GM18951 (cell line): Measurements from ENCODE around the gene CDKL4.
"Not testable (repeated sequence)": the region's sequence is repeated elsewhere in the genome, so short reads cannot be mapped to it uniquely, and the experiment has no call there.

Experiments
- POLR2A ChIP-seq: IDR thresholded peaks from 4 replicates; pipeline ENCODE4 v1.6.1; 2011; ENCODE audit warnings: mild to moderate bottlenecking; ENCODE audit not compliant: insufficient read length, insufficient read depth; ENCODE audit errors: extremely low read depth
- in situ Hi-C: fragments of 300-500 bp; cut with MboI; formaldehyde crosslinking; loops from one replicate; pipeline ENCODE4 v1.12.0; 2022; ENCODE audit warnings: low sequenced_read_pairs, mixed read lengths, inconsistent platforms; ENCODE audit not compliant: unreplicated experiment

The CDKL4 gene

DNA sequence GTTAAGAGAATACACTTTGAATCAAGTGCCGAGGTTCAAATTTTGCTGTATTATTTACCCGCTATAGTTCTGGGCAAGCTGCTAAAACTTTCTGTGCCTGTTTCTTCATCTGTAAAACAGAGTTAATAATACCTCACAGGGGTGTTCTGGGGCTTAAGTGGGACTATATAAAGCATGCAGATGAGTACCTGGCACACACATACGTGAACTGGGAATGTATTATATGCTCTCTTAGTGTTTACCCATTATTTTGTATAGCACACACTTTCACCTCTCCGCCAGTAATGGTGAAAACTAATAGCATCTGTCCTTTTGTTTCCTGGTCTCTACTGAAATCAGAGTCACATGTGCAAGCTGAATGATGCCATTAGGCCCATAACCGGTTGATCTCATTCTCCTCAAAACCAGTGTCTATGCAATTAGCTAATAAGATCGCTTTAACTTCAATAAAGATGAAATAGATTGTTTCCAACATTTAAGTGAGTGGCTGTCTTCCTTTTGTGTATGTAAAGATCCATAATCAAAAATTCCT is 3.8 kb upstream of the CDKL4 start:
- in situ Hi-C loops, result no loop called here
- no peak for TF ChIP-seq POLR2A

DNA sequence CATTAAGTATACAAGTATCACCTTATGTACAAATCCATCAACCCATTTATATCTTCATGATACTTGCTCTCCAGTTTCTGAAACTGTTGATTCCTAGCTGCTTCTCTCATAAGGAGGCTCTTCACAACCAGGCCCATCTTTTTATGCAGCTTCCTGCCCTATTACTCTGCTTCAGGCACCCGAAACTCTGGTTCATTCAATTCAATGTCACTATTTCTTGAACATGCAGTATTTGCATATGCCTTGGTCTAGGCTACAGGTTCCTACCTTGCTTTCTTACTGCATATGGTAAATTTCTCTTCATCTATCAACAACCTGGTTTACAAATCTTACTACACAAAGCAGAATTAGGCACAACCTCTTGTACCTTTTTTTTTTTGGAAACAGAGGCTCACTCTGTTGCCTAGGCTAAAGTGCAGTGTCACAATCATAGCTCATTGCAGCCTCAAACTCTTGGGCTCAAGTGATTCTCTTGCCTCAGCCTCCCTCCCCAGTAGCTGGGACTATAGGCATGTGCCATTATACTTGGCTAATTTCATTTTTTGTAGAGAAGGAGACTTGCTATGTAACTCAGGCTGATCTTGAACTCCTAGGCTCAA is 2.7 kb upstream of the CDKL4 start:
- TF ChIP-seq POLR2A, result no peak
- in situ Hi-C loops, result no loop called here

DNA sequence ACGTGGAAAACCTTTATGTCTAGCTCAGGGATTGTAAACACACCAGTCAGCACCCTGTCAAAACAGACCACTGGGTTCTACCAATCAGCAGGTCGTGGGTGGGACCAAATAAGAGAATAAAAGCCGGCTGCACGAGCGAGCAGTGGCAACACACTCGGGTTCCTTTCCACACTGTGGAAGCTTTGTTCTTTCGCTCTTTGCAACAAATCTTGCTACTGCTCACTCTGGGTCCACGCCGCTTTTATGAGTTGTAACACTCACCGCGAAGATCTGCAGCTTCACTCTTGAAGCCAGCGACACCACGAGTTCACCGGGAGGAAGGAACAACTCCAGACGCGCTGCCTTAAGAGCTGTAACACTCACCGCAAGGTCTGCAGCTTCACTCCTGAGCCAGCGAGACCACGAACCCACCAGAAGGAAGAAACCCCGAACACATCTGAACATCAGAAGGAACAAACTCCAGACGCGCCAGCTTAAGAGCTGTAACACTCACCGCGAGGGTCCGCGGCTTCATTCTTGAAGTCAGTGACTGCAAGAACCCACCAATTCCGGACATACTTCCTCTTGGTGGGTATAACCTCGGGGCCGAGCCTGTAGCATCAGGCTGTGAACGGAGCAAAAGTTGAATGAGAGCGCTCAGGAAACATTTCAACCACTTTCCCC is 1.3 kb upstream of the CDKL4 start:
- in situ Hi-C loops, result not testable (repeated sequence)

DNA sequence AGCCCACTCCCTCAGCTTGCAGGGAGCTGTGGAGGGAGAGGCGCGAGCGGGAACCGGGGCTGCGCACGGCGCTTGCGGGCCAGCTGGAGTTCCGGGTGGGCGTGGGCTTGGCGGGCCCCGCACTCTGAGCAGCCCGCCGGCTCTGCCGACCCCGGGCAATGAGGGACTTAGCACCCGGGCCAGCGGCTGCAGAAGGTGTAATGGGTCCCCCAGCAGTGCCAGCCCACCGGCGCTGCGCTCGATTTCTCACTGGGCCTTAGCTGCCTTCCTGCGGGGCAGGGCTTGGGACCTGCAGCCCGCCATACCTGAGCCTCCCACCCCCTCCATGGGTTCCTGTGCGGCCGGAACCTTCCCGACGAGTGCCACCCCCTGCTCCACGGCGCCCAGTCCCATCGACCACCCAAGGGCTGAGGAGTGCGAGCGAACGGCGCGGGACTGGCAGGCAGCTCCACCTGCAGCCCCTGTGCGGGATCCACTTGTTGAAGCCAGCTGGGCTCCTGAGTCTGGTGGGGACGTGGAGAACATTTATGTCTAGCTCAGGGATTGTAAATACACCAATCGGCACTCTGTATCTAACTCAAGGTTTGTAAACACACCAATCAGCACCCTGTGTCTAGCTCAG is 582 bp upstream of the CDKL4 start:
- in situ Hi-C loops, result not testable (repeated sequence)

DNA sequence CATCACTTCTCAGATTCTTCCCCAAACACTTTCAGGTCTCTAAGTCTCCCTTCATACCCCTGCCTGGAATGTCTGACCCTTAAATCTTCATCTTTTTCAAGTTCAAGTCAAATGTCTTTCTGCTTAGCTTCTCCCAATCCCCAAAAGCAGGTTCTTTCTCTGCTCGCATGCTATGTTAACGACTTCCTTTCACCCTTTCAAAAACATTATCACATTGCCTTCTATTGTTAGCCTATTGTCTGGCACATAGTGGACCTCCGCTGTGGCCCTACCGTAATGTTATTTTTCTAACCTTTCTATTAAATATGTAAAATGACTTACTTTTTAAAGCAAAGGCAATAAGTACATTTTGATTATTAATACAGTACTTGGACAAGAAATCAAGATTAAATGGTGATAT is 2.2 kb downstream of the CDKL4 start:
- no peak for TF ChIP-seq POLR2A
- in situ Hi-C loops, result no loop called here

DNA sequence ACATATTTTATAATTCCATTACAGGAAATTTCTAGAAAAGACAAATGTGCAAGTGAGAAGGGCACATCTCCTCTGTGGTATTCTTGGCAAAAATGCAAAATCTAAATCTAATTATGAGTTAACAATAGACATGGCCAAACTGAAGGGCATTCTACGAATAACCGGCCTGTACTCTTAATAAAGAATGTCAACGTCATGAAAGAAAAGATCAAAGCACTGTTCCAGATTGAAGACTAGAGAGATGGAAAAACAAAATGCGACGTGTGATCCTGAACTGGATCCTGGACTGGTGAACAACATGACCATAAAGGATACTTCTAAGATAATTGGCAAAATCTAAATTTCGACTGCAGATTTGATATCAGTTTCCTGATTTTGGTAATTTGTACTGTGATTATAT is 3.0 kb downstream of the CDKL4 start:
- in situ Hi-C loops, result no loop called here
- TF ChIP-seq POLR2A, result no peak

DNA sequence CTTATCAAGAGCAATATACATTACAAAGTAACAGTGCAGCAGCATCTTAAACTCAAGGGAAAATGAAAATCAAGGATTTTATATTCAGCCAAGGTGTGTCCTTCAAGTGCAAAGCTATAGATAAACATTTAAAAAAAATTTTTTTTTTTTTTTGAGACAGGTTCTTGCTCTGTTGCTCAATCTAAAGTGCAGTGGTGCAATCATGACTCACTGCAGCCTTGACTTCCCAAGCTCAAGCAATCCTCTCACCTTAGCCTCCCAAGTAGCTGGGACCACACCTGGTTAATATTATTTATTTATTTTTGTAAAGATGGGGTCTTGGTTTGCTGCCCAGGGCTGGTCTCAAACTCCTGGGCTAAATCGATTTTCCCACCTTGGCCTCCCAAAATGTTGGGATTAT is 9.0 kb downstream of the CDKL4 start:
- no peak for TF ChIP-seq POLR2A
- in situ Hi-C loops, result no loop called here

DNA sequence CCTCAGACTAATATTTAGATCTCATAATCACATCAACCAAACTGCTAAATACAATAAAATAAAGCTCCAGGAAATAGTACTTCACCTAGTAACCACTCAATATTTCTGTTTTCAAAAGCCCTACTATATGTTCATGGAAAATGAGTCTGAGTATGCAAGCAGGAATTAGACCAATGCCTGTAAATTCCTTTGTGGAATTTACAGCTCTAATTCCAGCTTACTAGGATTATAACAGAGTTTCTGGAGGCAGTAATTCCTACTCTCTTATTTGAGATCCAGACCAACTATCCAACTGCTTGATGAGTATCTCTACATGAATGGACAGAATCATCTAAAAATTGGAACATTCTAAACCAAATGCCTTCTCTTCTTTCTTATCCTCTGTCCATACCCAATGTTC is 11.6 kb downstream of the CDKL4 start:
- in situ Hi-C loops, result no loop called here
- no peak for TF ChIP-seq POLR2A

DNA sequence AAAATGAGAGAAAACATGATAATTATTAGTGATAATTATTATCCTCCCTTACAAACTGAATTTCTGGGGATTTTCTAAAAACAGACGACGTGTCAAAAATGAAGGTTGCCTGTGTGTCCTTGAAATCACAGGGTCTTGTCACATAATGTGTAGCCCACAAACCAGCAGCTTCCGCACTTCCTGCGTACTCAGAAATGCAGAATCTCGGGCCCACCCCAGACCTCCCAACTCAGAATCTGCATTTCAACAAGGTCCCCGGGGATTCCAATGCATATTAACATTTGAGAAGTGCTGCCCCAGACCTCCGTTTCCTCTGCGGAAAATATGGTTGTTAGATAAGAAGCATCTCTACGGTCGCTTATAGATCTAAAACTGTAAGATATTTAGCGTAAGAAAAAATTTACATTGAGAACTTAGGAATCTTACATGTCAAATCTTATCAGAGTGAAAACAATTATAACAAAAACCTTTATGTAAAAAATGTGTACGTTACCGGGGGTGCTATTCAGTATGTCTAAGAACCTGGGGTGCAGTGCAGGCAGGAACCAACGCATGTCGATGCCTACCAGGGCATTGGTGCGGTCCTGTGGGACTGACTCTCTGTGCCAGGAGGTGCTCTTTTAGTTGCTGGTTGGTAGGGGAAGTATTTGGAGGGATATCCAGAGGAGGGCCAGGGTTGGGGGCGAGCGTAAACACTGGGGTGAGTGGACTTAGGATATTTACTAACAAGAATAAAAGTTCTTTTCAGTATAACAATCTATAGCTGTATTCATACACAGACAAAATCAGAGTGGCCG is 15.2 kb downstream of the CDKL4 start:
- TF ChIP-seq POLR2A, result no peak
- in situ Hi-C loops, result loop anchor here (10.0 kb wide), 2 partner anchors 154 to 274 kb away; no protein-coding TSS in a partner anchor

DNA sequence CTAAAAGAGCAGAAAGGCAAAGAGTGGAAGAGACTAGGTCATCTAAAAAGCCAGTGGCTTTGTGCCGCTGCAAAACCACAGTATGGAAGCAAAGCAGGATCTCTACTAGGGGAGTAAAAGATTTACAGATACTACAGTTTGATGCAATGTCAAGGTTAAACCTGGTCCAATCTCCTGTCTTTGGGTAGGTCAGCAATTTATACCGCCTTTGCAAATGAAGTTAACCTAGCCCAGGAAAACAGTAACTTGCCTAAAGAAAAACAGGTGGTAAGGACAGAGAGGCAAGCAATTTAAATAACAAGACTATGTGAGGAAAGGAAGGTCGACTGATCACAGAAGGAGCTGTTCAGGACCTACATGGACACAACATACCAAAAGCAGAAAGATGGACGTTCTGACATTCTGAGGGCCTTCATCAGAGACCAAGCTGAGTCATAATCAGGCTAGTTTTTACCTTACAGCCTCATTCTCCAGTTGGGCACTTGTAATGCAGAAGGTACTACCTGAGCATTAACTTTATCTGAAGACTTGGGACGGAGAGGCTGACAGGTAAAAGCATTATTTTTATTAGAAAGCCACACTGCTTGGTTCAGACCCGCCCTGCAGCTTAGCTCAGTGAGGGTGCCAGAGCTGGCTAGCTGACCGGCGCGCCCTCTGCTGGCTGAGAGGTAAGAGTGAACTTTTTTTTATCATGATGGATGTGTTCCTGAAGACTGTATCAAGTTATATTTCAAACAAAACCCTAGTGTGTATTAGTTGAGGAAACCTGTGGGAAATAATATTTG is 15.9 kb downstream of the CDKL4 start:
- no peak for TF ChIP-seq POLR2A
- in situ Hi-C loops, result loop anchor here (10.0 kb wide), 2 partner anchors 153 to 273 kb away; no protein-coding TSS in a partner anchor

DNA sequence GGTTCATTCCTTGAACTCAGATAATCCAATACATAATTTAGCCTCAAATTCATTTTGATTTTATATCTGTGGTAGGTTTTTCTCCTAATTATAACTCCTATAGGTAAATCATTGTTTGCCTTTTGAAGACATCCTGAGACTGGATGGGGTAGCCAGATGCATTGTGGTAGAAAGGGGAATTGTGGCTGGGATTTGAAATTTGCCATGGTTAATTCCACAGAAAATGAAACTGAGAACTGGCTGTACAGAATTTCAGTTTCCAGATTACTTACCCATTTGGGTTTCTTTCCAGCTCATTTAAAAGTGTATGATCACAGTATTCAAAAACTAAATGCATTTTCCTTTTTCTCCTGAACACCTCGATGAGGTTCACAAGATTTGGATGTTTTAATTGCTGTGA is 18.2 kb downstream of the CDKL4 start:
- TF ChIP-seq POLR2A, result no peak
- in situ Hi-C loops, result loop anchor here (10.0 kb wide), 2 partner anchors 151 to 271 kb away; no protein-coding TSS in a partner anchor

DNA sequence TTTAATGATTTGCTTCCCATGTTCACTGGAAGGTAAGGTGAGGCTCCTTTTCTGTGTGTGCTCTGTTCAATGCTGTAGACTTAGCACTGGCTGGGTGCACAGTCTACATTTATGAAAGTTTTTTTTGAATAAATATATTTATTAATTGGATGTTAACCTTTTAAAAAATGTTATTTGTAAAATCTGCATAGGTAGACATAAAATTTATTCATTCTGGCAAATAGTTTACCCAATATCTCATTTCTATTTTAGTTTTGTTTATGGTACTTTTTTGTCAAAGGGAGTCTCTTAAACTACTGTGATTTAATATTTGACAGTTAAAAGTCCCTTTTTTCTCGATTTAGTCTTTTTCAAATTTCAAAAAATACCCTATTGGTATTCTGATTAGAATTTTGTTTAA is 19.9 kb downstream of the CDKL4 start:
- in situ Hi-C loops, result loop anchor here (10.0 kb wide), 2 partner anchors 149 to 269 kb away; no protein-coding TSS in a partner anchor
- no peak for TF ChIP-seq POLR2A
